Calu3 (cell line): Measurements from ENCODE around the gene CZIB. TPM values are rescaled to one million over a fixed set of nuclear protein-coding genes. Genes with fewer than 3 reads are reported as not detected.

ENCODE experiments used
- BruUV-seq: library from RNA; stranded (reverse); fragments of 400-500 nt; replicated peaks from 2 replicates; lab custom pipeline; 2021; lab: Mats Ljungman, UMichigan
- CTCF ChIA-PET: fragments of 300-600 bp; sonication (Branson Sonifier 250); formaldehyde crosslinking; loops from one replicate; lab custom pipeline; 2022; ENCODE audit warnings: antibody characterized with exemption; lab: Charles Lee
- DNase-seq: peaks from one replicate; pipeline ENCODE4 v3.0.0; 2022
- H3K27ac Mint-ChIP-seq: one replicate; pipeline ENCODE4 v1.8.0; 2022; ENCODE audit warnings: mixed read lengths; ENCODE audit not compliant: unreplicated experiment
- H3K27me3 Mint-ChIP-seq: one replicate; pipeline ENCODE4 v1.8.0; 2022; ENCODE audit warnings: mixed read lengths; ENCODE audit not compliant: unreplicated experiment
- H3K36me3 Mint-ChIP-seq: one replicate; pipeline ENCODE4 v1.8.0; 2022; ENCODE audit warnings: mild to moderate bottlenecking, moderate library complexity, mixed read lengths; ENCODE audit not compliant: insufficient read depth, unreplicated experiment
- H3K4me1 Mint-ChIP-seq: one replicate; pipeline ENCODE4 v1.8.0; 2022; ENCODE audit warnings: mild to moderate bottlenecking, low read depth, mixed read lengths; ENCODE audit not compliant: unreplicated experiment
- H3K4me3 Mint-ChIP-seq: one replicate; pipeline ENCODE4 v1.8.0; 2022; ENCODE audit warnings: mild to moderate bottlenecking, low read depth, moderate library complexity, mixed read lengths; ENCODE audit not compliant: unreplicated experiment
- H3K9me3 Mint-ChIP-seq: one replicate; pipeline ENCODE4 v1.8.0; 2022; ENCODE audit warnings: low read depth, mixed read lengths; ENCODE audit not compliant: unreplicated experiment
- intact Hi-C: fragments of 100-400 bp; cut with micrococcal nuclease; formaldehyde crosslinking; loops from one replicate; pipeline ENCODE4 v1.10.0; 2022; ENCODE audit not compliant: unreplicated experiment
- total RNA-seq: library from RNA; stranded (reverse); gene quantifications from 2 replicates; pipeline ENCODE4 v1.2.3, GENCODE V29; 2022
- TF ChIP-seq, protein P1 (sequence below): fragments of 200-600 bp; IDR thresholded peaks from one replicate; pipeline ENCODE4 v1.8.0; 2022; ENCODE audit warnings: antibody characterized with exemption; ENCODE audit not compliant: unreplicated experiment

The CZIB gene
- total RNA-seq, 1 experiment from 2014 or later, result 34.1 TPM

DNA sequence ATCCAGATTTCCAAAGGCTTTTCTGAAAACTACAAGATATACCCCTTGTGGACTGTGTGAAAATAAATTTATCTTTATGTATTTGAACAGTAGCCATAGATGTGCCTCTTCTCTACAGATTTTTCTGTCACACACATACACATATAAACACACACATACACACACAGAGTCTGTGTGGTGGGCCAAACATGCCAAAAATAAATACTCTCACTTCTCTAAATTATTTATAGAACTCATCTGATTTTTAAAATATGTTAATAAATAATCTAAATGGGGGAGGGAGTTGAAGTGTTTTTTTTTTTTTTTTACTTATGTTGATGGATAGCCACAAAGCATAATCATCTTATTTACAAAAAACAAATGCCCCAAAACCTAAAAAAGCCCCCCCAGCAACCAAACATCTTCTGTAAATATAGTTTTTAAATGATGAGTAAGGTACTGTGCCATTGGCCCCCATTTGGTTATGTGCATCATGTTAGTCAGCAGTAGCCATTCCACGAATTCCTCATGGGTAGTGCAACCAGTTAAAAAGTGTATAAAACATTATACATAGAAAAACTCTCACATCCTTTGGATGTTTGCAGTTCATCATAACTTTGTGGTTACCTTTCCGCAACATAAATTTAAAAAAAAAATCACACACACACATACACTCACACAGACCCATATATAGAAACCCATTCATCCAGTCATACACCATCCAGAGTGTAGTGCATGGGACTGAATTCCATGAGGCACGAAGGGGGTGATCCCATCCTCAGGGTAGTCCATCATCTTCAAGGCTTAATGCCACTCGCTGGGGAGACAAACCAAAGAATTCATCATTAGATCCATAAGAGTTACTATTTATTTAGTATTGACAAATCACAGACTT lies 26.1 kb upstream of the CZIB start:
- H3K4me3 Mint-ChIP-seq, result no peak overlapping the region
- no peaks in the 10 kb centered on the region for H3K27me3 Mint-ChIP-seq
- CTCF ChIA-PET, result no interaction called here
- H3K4me1 Mint-ChIP-seq, result no peaks in the 10 kb centered on the region
- TF ChIP-seq, protein P1, sequence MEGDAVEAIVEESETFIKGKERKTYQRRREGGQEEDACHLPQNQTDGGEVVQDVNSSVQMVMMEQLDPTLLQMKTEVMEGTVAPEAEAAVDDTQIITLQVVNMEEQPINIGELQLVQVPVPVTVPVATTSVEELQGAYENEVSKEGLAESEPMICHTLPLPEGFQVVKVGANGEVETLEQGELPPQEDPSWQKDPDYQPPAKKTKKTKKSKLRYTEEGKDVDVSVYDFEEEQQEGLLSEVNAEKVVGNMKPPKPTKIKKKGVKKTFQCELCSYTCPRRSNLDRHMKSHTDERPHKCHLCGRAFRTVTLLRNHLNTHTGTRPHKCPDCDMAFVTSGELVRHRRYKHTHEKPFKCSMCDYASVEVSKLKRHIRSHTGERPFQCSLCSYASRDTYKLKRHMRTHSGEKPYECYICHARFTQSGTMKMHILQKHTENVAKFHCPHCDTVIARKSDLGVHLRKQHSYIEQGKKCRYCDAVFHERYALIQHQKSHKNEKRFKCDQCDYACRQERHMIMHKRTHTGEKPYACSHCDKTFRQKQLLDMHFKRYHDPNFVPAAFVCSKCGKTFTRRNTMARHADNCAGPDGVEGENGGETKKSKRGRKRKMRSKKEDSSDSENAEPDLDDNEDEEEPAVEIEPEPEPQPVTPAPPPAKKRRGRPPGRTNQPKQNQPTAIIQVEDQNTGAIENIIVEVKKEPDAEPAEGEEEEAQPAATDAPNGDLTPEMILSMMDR, result no peak
- BruUV-seq, result no TSS peak
- no peaks in the 10 kb centered on the region for H3K9me3 Mint-ChIP-seq
- H3K36me3 Mint-ChIP-seq, result peaks cover 14% of the 10 kb centered on the region
- DNase-seq, result no peak
- intact Hi-C loops, result no loop called here
- H3K27ac Mint-ChIP-seq, result no peak overlapping the region

DNA sequence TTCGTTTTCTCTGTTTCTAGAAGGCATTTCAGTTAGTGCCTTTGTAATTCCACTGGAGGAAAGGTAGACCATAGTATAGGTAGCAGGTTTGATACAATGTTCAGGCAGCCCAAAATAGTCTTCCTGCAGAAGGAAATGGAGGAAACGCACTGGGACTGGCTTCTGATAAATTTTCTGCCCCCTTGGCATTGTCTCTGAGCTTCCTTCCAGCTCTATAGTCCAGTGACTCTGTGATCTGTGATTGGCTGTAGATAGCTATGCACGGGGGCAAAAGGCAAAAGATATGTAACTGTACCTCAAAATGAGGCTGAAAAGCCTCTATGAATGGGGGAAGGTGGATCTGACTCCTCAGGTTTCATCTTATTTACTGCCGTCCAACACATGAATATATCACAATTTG lies 23.7 kb upstream of the CZIB start:
- TF ChIP-seq, protein P1, result no peak
- Mint-ChIP-seq H3K4me1 (no peaks in the 10 kb centered on the region), H3K27ac (no peak overlapping the region), H3K4me3 (no peak overlapping the region), H3K27me3 (no peaks in the 10 kb centered on the region), H3K9me3 (no peaks in the 10 kb centered on the region), H3K36me3 (peaks cover 12% of the 10 kb centered on the region)
- CTCF ChIA-PET, result interaction anchor here (0.6 kb wide), 1 partner anchor 291 kb away, joined by 5 read pairs; no protein-coding TSS in a partner anchor
- DNase-seq, result no peak
- intact Hi-C loops, result no loop called here
- no TSS peak for BruUV-seq

DNA sequence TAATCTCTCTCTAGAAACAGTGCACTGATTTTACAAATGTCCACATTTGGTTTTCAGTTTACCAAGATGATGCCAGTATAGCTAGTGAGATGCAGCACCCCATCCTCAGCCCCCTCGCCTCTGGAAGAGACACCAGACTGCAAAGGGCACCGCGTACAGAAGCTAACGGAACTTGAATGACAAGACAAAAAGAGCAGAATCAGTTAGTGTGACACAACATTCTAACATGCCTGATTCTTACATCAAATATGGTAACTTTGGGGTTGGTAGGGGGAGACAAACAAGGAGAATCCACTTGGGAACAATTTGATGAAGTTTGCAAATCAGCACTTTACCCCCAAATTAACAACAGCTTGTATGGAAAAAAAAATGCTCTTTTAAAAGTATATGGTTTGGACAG lies 21.9 kb upstream of the CZIB start:
- Mint-ChIP-seq H3K4me3 (no peak overlapping the region), H3K36me3 (peaks cover 30% of the 10 kb centered on the region), H3K9me3 (no peaks in the 10 kb centered on the region), H3K4me1 (peaks cover 7% of the 10 kb centered on the region), H3K27me3 (no peaks in the 10 kb centered on the region), H3K27ac (no peak overlapping the region)
- DNase-seq, result no peak
- intact Hi-C loops, result no loop called here
- CTCF ChIA-PET, result no interaction called here
- no TSS peak for BruUV-seq
- TF ChIP-seq, protein P1, result no peak

DNA sequence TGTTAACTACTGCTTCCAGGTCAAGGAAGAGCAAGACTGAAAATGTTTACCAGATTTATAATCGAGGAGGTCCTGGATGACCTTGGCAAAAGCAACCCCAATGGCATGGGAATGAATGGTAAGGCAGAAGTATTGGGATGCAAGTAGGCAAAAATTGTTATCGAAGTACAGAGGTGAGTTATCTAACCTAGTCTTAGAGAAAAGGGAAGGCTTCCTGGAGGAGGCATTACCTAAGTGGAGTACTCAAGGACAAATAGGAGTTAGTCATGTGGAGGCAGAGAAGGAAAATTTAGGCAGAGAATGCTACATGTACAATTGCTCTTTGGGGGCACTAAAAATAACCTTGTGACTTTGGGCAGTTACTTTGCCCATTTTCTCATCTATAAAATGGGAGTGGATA lies 21.4 kb upstream of the CZIB start:
- TF ChIP-seq, protein P1, result no peak
- Mint-ChIP-seq H3K27me3 (no peaks in the 10 kb centered on the region), H3K9me3 (no peaks in the 10 kb centered on the region), H3K4me3 (no peak overlapping the region), H3K36me3 (peaks cover 31% of the 10 kb centered on the region), H3K27ac (no peak overlapping the region), H3K4me1 (peaks cover 12% of the 10 kb centered on the region)
- intact Hi-C loops, result no loop called here
- BruUV-seq, result no TSS peak
- DNase-seq, result no peak
- CTCF ChIA-PET, result no interaction called here
